ENCODE results near the gene KIF5C. TPM values are rescaled to one million over a fixed set of nuclear protein-coding genes. Genes with fewer than 3 reads are reported as not detected.

KIF5C gene
- polyA plus RNA-seq, 1 donor = 16.0 TPM

- Histone ChIP-seq H3K4me1 (ENCODE audit: control insufficient read depth, insufficient read depth, low read length) (no peaks in the 10 kb centered on the region), H3K4me3 (ENCODE audit: low read length) (no peak overlapping the region), H3K36me3 (ENCODE audit: control insufficient read depth, insufficient read depth, low read length) (no peaks in the 10 kb centered on the region), H3K27me3 (ENCODE audit: control insufficient read depth, insufficient read depth, low read length) (no peaks in the 10 kb centered on the region), H3K27ac (ENCODE audit: low read length) (no peak overlapping the region), H3K9me3 (ENCODE audit: control insufficient read depth, low read depth, low read length) (no peaks in the 10 kb centered on the region)
- DNase-seq = no peak
- whole genome bisulfite sequencing (ENCODE audit: insufficient coverage, low lambda C conversion rate) = 71% methylated on average over 1 of the region's 6 CpGs
Measured at GRCh38 chr2:149056541-149057255, 181.7 kb downstream of the KIF5C start.

- no peaks in the 10 kb centered on the region for H3K9me3 ChIP-seq (ENCODE audit: control insufficient read depth, low read depth, low read length)
- H3K4me3 ChIP-seq (ENCODE audit: low read length) = no peak overlapping the region
- no CpG with 5 or more reads among the region's 5 CpGs for WGBS (ENCODE audit: insufficient coverage, low lambda C conversion rate)
- no peaks in the 10 kb centered on the region for H3K4me1 ChIP-seq (ENCODE audit: control insufficient read depth, insufficient read depth, low read length)
- H3K27ac ChIP-seq (ENCODE audit: low read length) = no peak overlapping the region
- DNase-seq = no peak
- H3K36me3 ChIP-seq (ENCODE audit: control insufficient read depth, insufficient read depth, low read length) = no peaks in the 10 kb centered on the region
- no peaks in the 10 kb centered on the region for H3K27me3 ChIP-seq (ENCODE audit: control insufficient read depth, insufficient read depth, low read length)
Measured at GRCh38 chr2:149057401-149057800, 182.4 kb downstream of the KIF5C start.

GRCh38 chr2:149058936-149059335, 183.9 kb downstream of the KIF5C start:
- no peak for DNase-seq
- WGBS (ENCODE audit: insufficient coverage, low lambda C conversion rate) = 67% methylated on average over 1 of the region's 5 CpGs
- H3K27me3 ChIP-seq (ENCODE audit: control insufficient read depth, insufficient read depth, low read length) = no peaks in the 10 kb centered on the region
- no peak overlapping the region for H3K4me3 ChIP-seq (ENCODE audit: low read length)
- H3K27ac ChIP-seq (ENCODE audit: low read length) = no peak overlapping the region
- no peaks in the 10 kb centered on the region for H3K9me3 ChIP-seq (ENCODE audit: control insufficient read depth, low read depth, low read length)
- no peaks in the 10 kb centered on the region for H3K36me3 ChIP-seq (ENCODE audit: control insufficient read depth, insufficient read depth, low read length)
- peaks cover under 1% of the 10 kb centered on the region for H3K4me1 ChIP-seq (ENCODE audit: control insufficient read depth, insufficient read depth, low read length)

- Histone ChIP-seq H3K9me3 (ENCODE audit: control insufficient read depth, low read depth, low read length) (no peaks in the 10 kb centered on the region), H3K4me3 (ENCODE audit: low read length) (no peak overlapping the region), H3K27me3 (ENCODE audit: control insufficient read depth, insufficient read depth, low read length) (no peaks in the 10 kb centered on the region), H3K4me1 (ENCODE audit: control insufficient read depth, insufficient read depth, low read length) (peaks cover 7% of the 10 kb centered on the region), H3K36me3 (ENCODE audit: control insufficient read depth, insufficient read depth, low read length) (no peaks in the 10 kb centered on the region), H3K27ac (ENCODE audit: low read length) (no peak overlapping the region)
- no CpG with 5 or more reads among the region's 1 CpG for WGBS (ENCODE audit: insufficient coverage, low lambda C conversion rate)
- no peak for DNase-seq
Measured at GRCh38 chr2:149059822-149060221, 184.8 kb downstream of the KIF5C start.

GRCh38 chr2:149061133-149061745, 186.2 kb downstream of the KIF5C start:
- Histone ChIP-seq H3K27ac (ENCODE audit: low read length) (no peak overlapping the region), H3K27me3 (ENCODE audit: control insufficient read depth, insufficient read depth, low read length) (no peaks in the 10 kb centered on the region), H3K4me1 (ENCODE audit: control insufficient read depth, insufficient read depth, low read length) (peaks cover 9% of the 10 kb centered on the region), H3K4me3 (ENCODE audit: low read length) (no peak overlapping the region), H3K9me3 (ENCODE audit: control insufficient read depth, low read depth, low read length) (no peaks in the 10 kb centered on the region), H3K36me3 (ENCODE audit: control insufficient read depth, insufficient read depth, low read length) (no peaks in the 10 kb centered on the region)
- no CpG with 5 or more reads among the region's 2 CpGs for WGBS (ENCODE audit: insufficient coverage, low lambda C conversion rate)
- no peak for DNase-seq

GRCh38 chr2:149062531-149062930, 187.5 kb downstream of the KIF5C start:
- Histone ChIP-seq H3K27me3 (ENCODE audit: control insufficient read depth, insufficient read depth, low read length) (no peaks in the 10 kb centered on the region), H3K4me3 (ENCODE audit: low read length) (no peak overlapping the region), H3K36me3 (ENCODE audit: control insufficient read depth, insufficient read depth, low read length) (no peaks in the 10 kb centered on the region), H3K27ac (ENCODE audit: low read length) (no peak overlapping the region), H3K4me1 (ENCODE audit: control insufficient read depth, insufficient read depth, low read length) (peaks cover 9% of the 10 kb centered on the region), H3K9me3 (ENCODE audit: control insufficient read depth, low read depth, low read length) (no peaks in the 10 kb centered on the region)
- no peak for DNase-seq
- WGBS (ENCODE audit: insufficient coverage, low lambda C conversion rate) = 93% methylated on average over 2 of the region's 3 CpGs

- H3K9me3 ChIP-seq (ENCODE audit: control insufficient read depth, low read depth, low read length) = no peaks in the 10 kb centered on the region
- WGBS (ENCODE audit: insufficient coverage, low lambda C conversion rate) = 93% methylated on average over 2 of the region's 4 CpGs
- peaks cover 9% of the 10 kb centered on the region for H3K4me1 ChIP-seq (ENCODE audit: control insufficient read depth, insufficient read depth, low read length)
- H3K27ac ChIP-seq (ENCODE audit: low read length) = no peak overlapping the region
- no peak for DNase-seq
- H3K27me3 ChIP-seq (ENCODE audit: control insufficient read depth, insufficient read depth, low read length) = no peaks in the 10 kb centered on the region
- no peaks in the 10 kb centered on the region for H3K36me3 ChIP-seq (ENCODE audit: control insufficient read depth, insufficient read depth, low read length)
- no peak overlapping the region for H3K4me3 ChIP-seq (ENCODE audit: low read length)
Measured at GRCh38 chr2:149063177-149063576, 188.2 kb downstream of the KIF5C start.

GRCh38 chr2:149064365-149064841, 189.4 kb downstream of the KIF5C start:
- Histone ChIP-seq H3K27ac (ENCODE audit: low read length) (peak overlapping the region; percentile 10), H3K9me3 (ENCODE audit: control insufficient read depth, low read depth, low read length) (no peaks in the 10 kb centered on the region), H3K4me3 (ENCODE audit: low read length) (no peak overlapping the region), H3K4me1 (ENCODE audit: control insufficient read depth, insufficient read depth, low read length) (peaks cover 9% of the 10 kb centered on the region), H3K36me3 (ENCODE audit: control insufficient read depth, insufficient read depth, low read length) (no peaks in the 10 kb centered on the region), H3K27me3 (ENCODE audit: control insufficient read depth, insufficient read depth, low read length) (no peaks in the 10 kb centered on the region)
- peak; percentile 40 to 77 for DNase-seq
- WGBS (ENCODE audit: insufficient coverage, low lambda C conversion rate) = no CpG with 5 or more reads among the region's 3 CpGs

- Histone ChIP-seq H3K4me3 (ENCODE audit: low read length) (no peak overlapping the region), H3K9me3 (ENCODE audit: control insufficient read depth, low read depth, low read length) (no peaks in the 10 kb centered on the region), H3K27me3 (ENCODE audit: control insufficient read depth, insufficient read depth, low read length) (no peaks in the 10 kb centered on the region), H3K36me3 (ENCODE audit: control insufficient read depth, insufficient read depth, low read length) (no peaks in the 10 kb centered on the region), H3K4me1 (ENCODE audit: control insufficient read depth, insufficient read depth, low read length) (peaks cover 9% of the 10 kb centered on the region), H3K27ac (ENCODE audit: low read length) (peak overlapping the region; percentile 10)
- WGBS (ENCODE audit: insufficient coverage, low lambda C conversion rate) = no CpG with 5 or more reads among the region's 5 CpGs
- no peak for DNase-seq
Measured at GRCh38 chr2:149064856-149065630, 190.0 kb downstream of the KIF5C start.

- H3K4me3 ChIP-seq (ENCODE audit: low read length) = no peak overlapping the region
- H3K27me3 ChIP-seq (ENCODE audit: control insufficient read depth, insufficient read depth, low read length) = no peaks in the 10 kb centered on the region
- peaks cover 9% of the 10 kb centered on the region for H3K4me1 ChIP-seq (ENCODE audit: control insufficient read depth, insufficient read depth, low read length)
- no peaks in the 10 kb centered on the region for H3K9me3 ChIP-seq (ENCODE audit: control insufficient read depth, low read depth, low read length)
- 95% methylated on average over 4 of the region's 6 CpGs for WGBS (ENCODE audit: insufficient coverage, low lambda C conversion rate)
- H3K27ac ChIP-seq (ENCODE audit: low read length) = no peak overlapping the region
- no peak for DNase-seq
- no peaks in the 10 kb centered on the region for H3K36me3 ChIP-seq (ENCODE audit: control insufficient read depth, insufficient read depth, low read length)
Measured at GRCh38 chr2:149068225-149068995, 193.4 kb downstream of the KIF5C start.
